A673 (cell line): ENCODE results near the gene JARID2.

Source experiments
- EZH2 ChIP-seq: fragments of 200-600 bp; sonication (generic); IDR thresholded peaks from 2 replicates; pipeline ENCODE4 v1.6.1; 2017; ENCODE audit warnings: borderline replicate concordance, low read depth, mild to moderate bottlenecking, mixed read lengths, antibody characterized with exemption, low read length; ENCODE audit not compliant: poor library complexity, severe bottlenecking
- TF ChIP-seq, protein P1 (sequence below): fragments of 300-800, 200-600 bp; sonication (generic); conservative IDR thresholded peaks from 2 replicates; pipeline ENCODE4 v1.5.1; 2017; ENCODE audit warnings: low read depth, mild to moderate bottlenecking, antibody characterized with exemption, low read length, moderate library complexity, mixed read lengths

DNA sequence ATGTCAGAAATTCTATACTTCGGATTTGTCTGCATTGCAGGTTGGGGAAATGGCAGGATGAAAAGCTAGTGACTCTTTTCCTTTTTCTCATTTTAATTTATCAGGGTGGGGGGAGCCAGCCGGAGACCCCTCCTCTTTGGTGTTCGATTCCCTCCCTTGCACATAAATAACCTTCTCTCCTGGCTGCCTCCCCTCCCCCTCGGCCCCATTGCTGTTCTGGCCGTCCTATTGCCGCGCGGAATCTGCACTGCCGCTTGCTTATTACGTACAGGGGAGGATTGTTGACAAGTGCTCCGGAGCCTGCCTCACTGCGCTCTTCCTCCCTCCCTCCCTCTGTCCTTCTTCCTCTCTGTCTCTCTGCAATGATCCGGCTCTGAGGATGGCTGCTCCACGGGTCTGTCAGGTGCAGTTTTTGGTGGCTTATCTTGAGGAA is 154.7 kb downstream of the JARID2 start:
- TF ChIP-seq, protein P1, sequence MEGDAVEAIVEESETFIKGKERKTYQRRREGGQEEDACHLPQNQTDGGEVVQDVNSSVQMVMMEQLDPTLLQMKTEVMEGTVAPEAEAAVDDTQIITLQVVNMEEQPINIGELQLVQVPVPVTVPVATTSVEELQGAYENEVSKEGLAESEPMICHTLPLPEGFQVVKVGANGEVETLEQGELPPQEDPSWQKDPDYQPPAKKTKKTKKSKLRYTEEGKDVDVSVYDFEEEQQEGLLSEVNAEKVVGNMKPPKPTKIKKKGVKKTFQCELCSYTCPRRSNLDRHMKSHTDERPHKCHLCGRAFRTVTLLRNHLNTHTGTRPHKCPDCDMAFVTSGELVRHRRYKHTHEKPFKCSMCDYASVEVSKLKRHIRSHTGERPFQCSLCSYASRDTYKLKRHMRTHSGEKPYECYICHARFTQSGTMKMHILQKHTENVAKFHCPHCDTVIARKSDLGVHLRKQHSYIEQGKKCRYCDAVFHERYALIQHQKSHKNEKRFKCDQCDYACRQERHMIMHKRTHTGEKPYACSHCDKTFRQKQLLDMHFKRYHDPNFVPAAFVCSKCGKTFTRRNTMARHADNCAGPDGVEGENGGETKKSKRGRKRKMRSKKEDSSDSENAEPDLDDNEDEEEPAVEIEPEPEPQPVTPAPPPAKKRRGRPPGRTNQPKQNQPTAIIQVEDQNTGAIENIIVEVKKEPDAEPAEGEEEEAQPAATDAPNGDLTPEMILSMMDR, result no peak
- TF ChIP-seq EZH2, result no peak
